SU-DHL-6 (cell line): ENCODE measurements around the gene EXOSC3.

Experiments
- EZH2phosphoT487 ChIP-seq: fragments of 200-600 bp; sonication (generic), shearing (Covaris generic); conservative IDR thresholded peaks from 2 replicates; pipeline ENCODE4 v1.6.1; 2018; ENCODE audit warnings: mild to moderate bottlenecking, antibody characterized with exemption, low read length, moderate library complexity, mixed read lengths
- TF ChIP-seq, protein P1 (sequence below): fragments of 200-600 bp; sonication (generic); IDR thresholded peaks from one replicate; pipeline ENCODE4 v1.5.1; 2017; ENCODE audit warnings: antibody characterized with exemption, mild to moderate bottlenecking, low read length, moderate library complexity; ENCODE audit not compliant: insufficient read depth, poor library complexity, severe bottlenecking

DNA sequence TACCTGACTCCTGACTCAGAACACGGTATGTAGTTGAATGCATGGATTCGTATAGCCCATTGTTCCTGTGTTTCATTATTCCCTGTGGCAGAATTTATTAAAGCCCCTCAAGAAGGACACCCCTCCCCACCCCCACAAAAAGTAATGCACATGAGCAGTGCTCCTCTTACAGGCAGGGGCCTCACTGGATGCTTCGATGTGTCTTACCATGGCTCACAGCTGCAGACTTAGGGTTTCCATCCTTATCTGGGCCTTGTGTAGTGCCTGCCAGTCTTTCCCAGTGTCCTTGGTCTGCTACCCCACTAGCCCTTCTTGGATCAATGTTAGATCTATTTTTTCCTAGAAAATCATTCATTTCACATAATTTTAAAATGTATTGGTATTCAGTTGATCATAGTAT is 14.9 kb downstream of the EXOSC3 start:
- TF ChIP-seq, protein P1, sequence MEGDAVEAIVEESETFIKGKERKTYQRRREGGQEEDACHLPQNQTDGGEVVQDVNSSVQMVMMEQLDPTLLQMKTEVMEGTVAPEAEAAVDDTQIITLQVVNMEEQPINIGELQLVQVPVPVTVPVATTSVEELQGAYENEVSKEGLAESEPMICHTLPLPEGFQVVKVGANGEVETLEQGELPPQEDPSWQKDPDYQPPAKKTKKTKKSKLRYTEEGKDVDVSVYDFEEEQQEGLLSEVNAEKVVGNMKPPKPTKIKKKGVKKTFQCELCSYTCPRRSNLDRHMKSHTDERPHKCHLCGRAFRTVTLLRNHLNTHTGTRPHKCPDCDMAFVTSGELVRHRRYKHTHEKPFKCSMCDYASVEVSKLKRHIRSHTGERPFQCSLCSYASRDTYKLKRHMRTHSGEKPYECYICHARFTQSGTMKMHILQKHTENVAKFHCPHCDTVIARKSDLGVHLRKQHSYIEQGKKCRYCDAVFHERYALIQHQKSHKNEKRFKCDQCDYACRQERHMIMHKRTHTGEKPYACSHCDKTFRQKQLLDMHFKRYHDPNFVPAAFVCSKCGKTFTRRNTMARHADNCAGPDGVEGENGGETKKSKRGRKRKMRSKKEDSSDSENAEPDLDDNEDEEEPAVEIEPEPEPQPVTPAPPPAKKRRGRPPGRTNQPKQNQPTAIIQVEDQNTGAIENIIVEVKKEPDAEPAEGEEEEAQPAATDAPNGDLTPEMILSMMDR = no peak
- TF ChIP-seq EZH2phosphoT487 = no peak
